GM12874 (cell line): Measurements from ENCODE around the gene WNT3A.

Experiments used
- CTCF ChIP-seq: IDR thresholded peaks from 2 replicates; pipeline ENCODE4 v1.5.1; 2011; ENCODE audit warnings: low read depth, mild to moderate bottlenecking, control low read depth, low read length, moderate library complexity; ENCODE audit not compliant: insufficient read depth

Gene WNT3A

GRCh38 chr1:227994632-227995300 is 12.0 kb upstream of the WNT3A start:
- no peak for TF ChIP-seq CTCF

GRCh38 chr1:227996187-227996950 is 10.4 kb upstream of the WNT3A start:
- TF ChIP-seq CTCF: no peak

- no peak for TF ChIP-seq CTCF
These were observed 8.3 kb upstream of the WNT3A start for GRCh38 chr1:227998374-227999055.

GRCh38 chr1:227999056-227999930 is 7.5 kb upstream of the WNT3A start:
- peak; percentile 90 for TF ChIP-seq CTCF

- TF ChIP-seq CTCF: no peak
These were observed 6.4 kb upstream of the WNT3A start for GRCh38 chr1:228000416-228000815.

GRCh38 chr1:228000836-228001563 is 5.8 kb upstream of the WNT3A start:
- TF ChIP-seq CTCF: no peak
